Gastroesophageal sphincter (tissue), 3 donors: ENCODE data around the gene KCNQ1OT1.

Experiments used
- CTCF ChIP-seq, 4 experiments: fragments of 200-600 bp in 2 of 4; fragments of 450-650 bp in 2 of 4; sonication (generic) in 1 of 4; IDR thresholded peaks; one replicate each; pipeline ENCODE4 v1.5.1; 2017 to 2019; ENCODE audit warnings: antibody characterized with exemption in 4 of 4, mild to moderate bottlenecking in 2 of 4, moderate library complexity in 2 of 4
- POLR2A ChIP-seq, 2 donors: fragments of 450-650 bp; IDR thresholded peaks; one replicate each; pipeline ENCODE4 v1.6.1; 2017; ENCODE audit warnings: antibody characterized with exemption in 2 of 2, mild to moderate bottlenecking in 2 of 2, moderate library complexity in 1 of 2
- POLR2AphosphoS5 ChIP-seq: sonication (generic); formaldehyde crosslinking; IDR thresholded peaks from one replicate; pipeline ENCODE4 v1.6.1; 2017; ENCODE audit warnings: antibody characterized with exemption

- TF ChIP-seq CTCF (IDR thresholded peaks at IDR 0.05): no peak
- no peak for TF ChIP-seq POLR2A (IDR thresholded peaks at IDR 0.05)
- TF ChIP-seq POLR2AphosphoS5: no peak
Observed at GRCh38 chr11:2590965-2591754, 108.6 kb downstream of the KCNQ1OT1 start.
